ENCODE measurements around the gene ILF2. TPM values are rescaled to one million over a fixed set of nuclear protein-coding genes. Genes with fewer than 3 reads are reported as not detected.

ILF2 gene
- total RNA-seq, 4 donors from 2014 or later = 110 to 138 (median 117) TPM

GRCh38 chr1:153688276-153688675, 17.5 kb upstream of the ILF2 start:
- DNase-seq (no peak), ATAC-seq (no peak)
- Histone ChIP-seq H3K4me3 (no peak overlapping the region), H3K4me1 (no peaks in the 10 kb centered on the region), H3K27me3 (no peaks in the 10 kb centered on the region), H3K9me3 (no peaks in the 10 kb centered on the region), H3K36me3 (no peaks in the 10 kb centered on the region), H3K27ac (no peak overlapping the region)
- in situ Hi-C loops (cut with MboI; ENCODE audit: low sequenced_read_pairs in 4 of 4) = loop anchor here in 1 of 4 donors (25.0 kb wide), 1 partner anchor 299 kb away; the partner anchor contains the start of genes JTB, RAB13 and RPS27
- intact Hi-C loops (cut with DNase I; ENCODE audit: low total_unique reads) = no loop called here
- TF ChIP-seq POLR2A (IDR thresholded peaks at IDR 0.05) (no peak), CTCF (IDR thresholded peaks at IDR 0.05 in 4 of 5, conservative IDR thresholded peaks at IDR 0.05 in 1 of 5) (no peak)

GRCh38 chr1:153687346-153688125, 16.7 kb upstream of the ILF2 start:
- Histone ChIP-seq H3K27ac (no peak overlapping the region), H3K27me3 (no peaks in the 10 kb centered on the region), H3K9me3 (no peaks in the 10 kb centered on the region), H3K4me1 (no peaks in the 10 kb centered on the region), H3K36me3 (no peaks in the 10 kb centered on the region), H3K4me3 (no peak overlapping the region)
- in situ Hi-C loops (cut with MboI; ENCODE audit: low sequenced_read_pairs in 4 of 4) (loop anchor here in 1 of 4 donors (25.0 kb wide), 1 partner anchor 300 kb away; the partner anchor contains the start of genes JTB, RAB13 and RPS27), intact Hi-C loops (cut with DNase I; ENCODE audit: low total_unique reads) (no loop called here)
- no peak for DNase-seq
- TF ChIP-seq POLR2A (IDR thresholded peaks at IDR 0.05) (no peak), CTCF (IDR thresholded peaks at IDR 0.05 in 4 of 5, conservative IDR thresholded peaks at IDR 0.05 in 1 of 5) (no peak)
- ATAC-seq = no peak

- intact Hi-C loops (cut with DNase I; ENCODE audit: low total_unique reads) (no loop called here), in situ Hi-C loops (cut with MboI; ENCODE audit: low sequenced_read_pairs in 4 of 4) (loop anchor here in 1 of 4 donors (25.0 kb wide), 1 partner anchor 302 kb away; the partner anchor contains the start of genes JTB, RAB13 and RPS27)
- no peak for TF ChIP-seq POLR2A (IDR thresholded peaks at IDR 0.05)
- TF ChIP-seq CTCF (IDR thresholded peaks at IDR 0.05 in 4 of 5, conservative IDR thresholded peaks at IDR 0.05 in 1 of 5) = no peak
- no peaks in the 10 kb centered on the region for H3K4me1 ChIP-seq
- no peak for DNase-seq
- no peak overlapping the region for H3K4me3 ChIP-seq
- no peak overlapping the region for H3K27ac ChIP-seq
- peaks cover 0 to 3% (median 0%) of the 10 kb centered on the region in 3 donors for H3K27me3 ChIP-seq
- no peak for ATAC-seq
- H3K36me3 ChIP-seq = no peaks in the 10 kb centered on the region
- no peaks in the 10 kb centered on the region for H3K9me3 ChIP-seq
Measured at GRCh38 chr1:153685544-153686340, 14.9 kb upstream of the ILF2 start.

- ATAC-seq = no peak
- H3K27ac ChIP-seq = no peak overlapping the region
- peaks cover under 1 to 10% (median 7%) of the 10 kb centered on the region in 3 donors for H3K27me3 ChIP-seq
- intact Hi-C loops (cut with DNase I; ENCODE audit: low total_unique reads) = no loop called here
- no peaks in the 10 kb centered on the region for H3K4me1 ChIP-seq
- H3K9me3 ChIP-seq = no peaks in the 10 kb centered on the region
- in situ Hi-C loops (cut with MboI; ENCODE audit: low sequenced_read_pairs in 4 of 4) = loop anchor here in 1 of 4 donors (25.0 kb wide), 1 partner anchor 302 kb away; the partner anchor contains the start of genes JTB, RAB13 and RPS27
- H3K36me3 ChIP-seq = no peaks in the 10 kb centered on the region
- no peak overlapping the region for H3K4me3 ChIP-seq
- no peak for TF ChIP-seq POLR2A (IDR thresholded peaks at IDR 0.05)
- TF ChIP-seq CTCF (IDR thresholded peaks at IDR 0.05 in 4 of 5, conservative IDR thresholded peaks at IDR 0.05 in 1 of 5) = no peak
- no peak for DNase-seq
Measured at GRCh38 chr1:153684892-153685291, 14.1 kb upstream of the ILF2 start.
